Activated CD8-positive, alpha-beta memory T cell treated with anti-CD3 and anti-CD28 coated beads, Interleukin-2, amount 50 U/mL, for 24 hours (primary cell): ENCODE results near the gene CBLN2.

Source experiments
- DNase-seq: peaks from one replicate; pipeline ENCODE4 v3.0.0-alpha.2; 2020; ENCODE audit errors: extremely low read depth

Gene CBLN2

GRCh38 chr18:72544092-72544886 is at the start of gene CBLN2:
TSS of gene CBLN2 (minus strand) at chr18:72544342. CDS start at chr18:72542160, 2,182 bp downstream.
- no peak for DNase-seq

GRCh38 chr18:72588360-72588759 is 44.2 kb upstream of the CBLN2 start:
- no peak for DNase-seq

- DNase-seq: no peak
Measured at GRCh38 chr18:72584787-72585186, 40.6 kb upstream of the CBLN2 start.

GRCh38 chr18:72581976-72582375 is 37.8 kb upstream of the CBLN2 start:
- DNase-seq: no peak

- DNase-seq: no peak
Measured at GRCh38 chr18:72572896-72573295, 28.8 kb upstream of the CBLN2 start.

- DNase-seq: no peak
Measured at GRCh38 chr18:72566290-72566689, 22.1 kb upstream of the CBLN2 start.

GRCh38 chr18:72555968-72556367 is 11.8 kb upstream of the CBLN2 start:
- DNase-seq: no peak

GRCh38 chr18:72555101-72555500 is 11.0 kb upstream of the CBLN2 start:
- DNase-seq: no peak

- DNase-seq: no peak
Measured at GRCh38 chr18:72543357-72544055, 636 bp downstream of the CBLN2 start.

GRCh38 chr18:72542984-72543356 is 1.2 kb downstream of the CBLN2 start:
- DNase-seq: no peak

- no peak for DNase-seq
Measured at GRCh38 chr18:72542342-72542741, 1.8 kb downstream of the CBLN2 start.

GRCh38 chr18:72541871-72542332 is 2.2 kb downstream of the CBLN2 start:
- DNase-seq: no peak

GRCh38 chr18:72539901-72540300 is 4.2 kb downstream of the CBLN2 start:
- no peak for DNase-seq

GRCh38 chr18:72530622-72531021 is 13.5 kb downstream of the CBLN2 start:
- no peak for DNase-seq

GRCh38 chr18:72504866-72505265 is 39.3 kb downstream of the CBLN2 start:
- no peak for DNase-seq

- DNase-seq: no peak
Measured at GRCh38 chr18:72502671-72503431, 41.3 kb downstream of the CBLN2 start.

GRCh38 chr18:72492497-72492896 is 51.6 kb downstream of the CBLN2 start:
- DNase-seq: no peak
